Activated CD4-positive, alpha-beta T cell treated with anti-CD3 and anti-CD28 coated beads, Interleukin-2, amount 50 U/mL, for 16 hours (primary cell): ENCODE results near the gene ETV4.
A peak's percentile ranks its signal among the peaks of the same experiment; 100 is the strongest.

ENCODE experiments used
- DNase-seq: peaks from one replicate; pipeline ENCODE4 v3.0.0-alpha.2; 2020

Gene ETV4

GRCh38 chr17:43546319-43547188, at the start of gene ETV4:
Gene ETV4 (minus strand): TSS chr17:43546340. CDS start chr17:43545617, 723 bp downstream.
- peak; percentile 96 for DNase-seq

GRCh38 chr17:43595466-43595865, 49.3 kb upstream of the ETV4 start:
- DNase-seq: no peak

DNA sequence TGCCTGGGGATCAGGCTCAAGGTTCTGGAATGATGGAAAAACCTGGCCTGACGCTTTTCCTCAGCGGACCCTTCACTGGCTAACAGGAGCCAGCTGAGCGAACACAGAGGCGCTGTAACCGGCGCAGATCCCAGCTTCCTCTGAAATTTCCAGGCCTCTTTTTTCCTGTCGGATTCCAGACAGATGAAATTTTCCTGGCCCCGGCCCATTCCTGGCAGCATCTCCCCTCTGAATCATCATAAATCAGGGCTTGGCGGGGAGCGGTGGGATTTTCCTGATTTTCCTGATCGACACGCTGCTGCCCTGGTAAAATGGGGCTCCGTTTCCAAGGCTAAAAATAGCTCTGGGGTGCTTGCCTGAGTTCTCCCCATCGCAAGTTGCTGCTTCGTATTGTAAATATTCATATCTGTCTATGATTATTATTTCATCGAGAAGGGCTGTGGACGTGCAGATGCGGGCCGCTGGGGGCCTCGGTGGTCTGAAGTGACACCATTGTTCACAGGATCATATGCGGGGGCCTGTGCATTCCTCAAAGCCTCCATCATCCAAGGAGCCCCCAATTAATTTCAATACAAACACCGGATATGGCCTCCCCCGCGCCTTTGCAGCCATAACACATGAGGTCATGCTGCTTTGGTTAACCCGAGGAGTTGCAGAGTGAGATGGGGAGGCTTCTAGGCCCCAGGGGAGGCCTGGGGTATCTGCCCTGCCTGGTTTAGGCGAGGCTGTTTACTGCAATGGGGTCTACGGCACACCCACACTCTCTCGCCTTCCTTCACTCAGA, 45.8 kb upstream of the ETV4 start:
- no peak for DNase-seq

GRCh38 chr17:43591001-43591400, 44.9 kb upstream of the ETV4 start:
- DNase-seq: no peak

GRCh38 chr17:43588664-43589435, 42.7 kb upstream of the ETV4 start:
- no peak for DNase-seq

DNA sequence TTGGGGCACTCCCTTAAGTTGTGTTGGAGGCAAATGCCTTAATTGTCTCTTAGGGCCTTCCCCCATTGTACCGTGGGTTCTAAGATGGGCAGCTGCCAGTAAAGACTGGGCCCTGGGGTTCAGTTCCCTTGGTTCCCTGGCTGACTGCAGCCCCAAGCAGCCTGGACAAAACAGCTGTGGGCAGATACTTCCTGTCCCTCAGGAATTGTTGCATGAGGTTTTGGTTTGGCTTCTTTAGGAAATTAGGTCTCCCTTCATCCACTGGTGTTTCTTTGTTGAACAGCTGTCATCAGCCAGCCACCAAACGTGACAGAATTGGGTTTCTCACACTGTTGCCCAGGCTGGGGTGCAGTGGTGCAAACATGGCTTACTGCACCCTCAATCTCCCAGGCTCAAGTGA, 42.0 kb upstream of the ETV4 start:
- DNase-seq: no peak

GRCh38 chr17:43587647-43588046, 41.5 kb upstream of the ETV4 start:
- no peak for DNase-seq

GRCh38 chr17:43584666-43585102, 38.5 kb upstream of the ETV4 start:
- DNase-seq: no peak

DNA sequence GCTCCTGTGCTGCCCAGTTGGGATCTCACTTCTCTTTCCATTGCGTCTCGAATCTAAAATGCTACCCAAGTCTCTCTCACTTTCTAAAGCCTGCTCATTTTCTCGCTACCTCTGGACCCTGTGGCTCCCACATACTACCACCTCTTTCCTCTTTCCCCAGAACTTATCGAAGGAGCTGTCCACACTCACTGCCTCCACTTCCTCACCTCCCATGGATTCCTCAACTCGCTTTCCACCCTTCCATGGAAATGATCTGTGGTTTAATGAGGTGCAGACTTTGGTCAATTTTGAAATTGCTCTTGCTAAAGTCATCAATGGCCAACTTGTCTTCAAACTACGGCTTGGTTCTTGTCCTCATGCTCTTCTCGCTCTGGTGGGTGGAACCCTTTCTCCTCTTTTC, 37.2 kb upstream of the ETV4 start:
- DNase-seq: no peak

DNA sequence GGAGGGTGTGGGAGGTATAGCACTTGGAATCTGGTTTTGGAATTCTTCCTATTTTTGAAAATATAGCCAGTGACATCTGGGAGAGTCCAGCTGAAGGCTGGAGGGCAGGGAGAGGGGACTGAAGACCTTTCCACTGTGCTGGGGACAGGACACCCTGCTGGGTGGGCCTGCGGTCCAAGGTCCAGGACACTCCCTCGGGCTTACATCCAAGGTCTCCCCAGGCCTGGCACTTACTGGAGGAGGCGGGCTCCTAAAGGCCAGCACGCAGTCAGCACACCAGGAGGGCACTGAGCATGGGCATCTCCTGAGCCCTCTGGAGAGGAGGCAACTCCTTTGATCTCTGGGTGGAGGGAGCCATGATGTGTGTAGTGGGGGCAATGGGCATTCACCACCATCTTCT, 35.5 kb upstream of the ETV4 start:
- no peak for DNase-seq

DNA sequence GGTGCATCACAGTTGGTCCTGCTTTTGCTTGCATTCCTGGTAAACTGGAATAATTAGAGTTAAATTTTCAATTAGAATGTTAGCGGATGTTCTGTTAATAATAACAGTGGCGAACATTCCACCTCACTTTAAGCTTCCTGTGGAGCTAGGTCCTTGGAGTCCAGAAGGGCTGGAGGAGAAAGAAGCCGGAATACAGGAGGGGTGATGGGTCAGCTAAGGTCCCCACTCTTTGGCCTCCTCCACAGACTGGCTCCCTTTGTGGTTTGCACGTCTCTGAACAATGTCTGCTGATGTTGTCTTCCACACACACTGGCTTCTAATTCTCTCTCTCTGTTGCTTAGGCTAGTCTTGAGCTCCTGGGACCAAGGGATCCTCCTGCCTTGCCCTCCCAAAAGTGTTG, 35.0 kb upstream of the ETV4 start:
- no peak for DNase-seq

- no peak for DNase-seq
These were observed 33.5 kb upstream of the ETV4 start for GRCh38 chr17:43579566-43580140.

- peak; percentile 35 for DNase-seq
These were observed 32.8 kb upstream of the ETV4 start for GRCh38 chr17:43578699-43579565.

- no peak for DNase-seq
These were observed 32.2 kb upstream of the ETV4 start for GRCh38 chr17:43578404-43578698.

DNA sequence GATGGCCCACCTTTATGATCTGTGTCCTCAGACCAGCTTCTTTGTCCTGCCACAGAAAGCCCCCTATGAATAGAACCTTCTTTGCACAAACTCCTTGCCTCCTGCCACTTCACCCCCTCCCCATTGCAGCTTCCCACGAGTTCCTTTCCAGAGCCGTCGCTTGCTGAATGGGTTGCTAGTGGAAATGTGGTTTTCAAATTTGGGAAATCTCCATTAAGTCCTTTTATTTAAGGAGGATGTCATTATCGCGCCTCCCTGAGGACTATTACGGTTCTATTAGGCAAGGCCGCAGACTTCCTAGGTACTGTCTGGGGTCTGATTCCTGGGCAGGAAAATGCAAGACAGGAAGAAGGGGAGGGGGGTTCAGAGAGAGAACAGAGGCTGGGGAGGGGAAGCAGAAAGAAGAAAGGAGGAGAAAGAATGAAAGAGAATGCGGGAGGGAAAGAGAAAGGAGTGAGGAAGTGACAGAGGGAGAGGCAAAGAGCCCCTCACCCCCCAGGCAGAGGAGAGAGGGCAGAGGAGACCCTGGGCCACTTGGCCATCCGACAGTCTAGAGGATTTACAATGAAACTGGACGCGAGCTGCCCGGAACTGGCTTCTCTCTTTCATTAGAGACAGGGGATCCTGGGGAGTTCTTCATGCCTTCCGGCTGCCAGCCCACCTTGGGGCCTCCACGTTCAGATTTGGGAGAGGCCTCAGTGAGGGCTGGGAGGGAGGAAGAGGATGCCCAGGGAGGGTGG, 31.7 kb upstream of the ETV4 start:
- DNase-seq: no peak

GRCh38 chr17:43576563-43577229, 30.6 kb upstream of the ETV4 start:
- peak; percentile 75 for DNase-seq

GRCh38 chr17:43574896-43575525, 28.9 kb upstream of the ETV4 start:
- no peak for DNase-seq

DNA sequence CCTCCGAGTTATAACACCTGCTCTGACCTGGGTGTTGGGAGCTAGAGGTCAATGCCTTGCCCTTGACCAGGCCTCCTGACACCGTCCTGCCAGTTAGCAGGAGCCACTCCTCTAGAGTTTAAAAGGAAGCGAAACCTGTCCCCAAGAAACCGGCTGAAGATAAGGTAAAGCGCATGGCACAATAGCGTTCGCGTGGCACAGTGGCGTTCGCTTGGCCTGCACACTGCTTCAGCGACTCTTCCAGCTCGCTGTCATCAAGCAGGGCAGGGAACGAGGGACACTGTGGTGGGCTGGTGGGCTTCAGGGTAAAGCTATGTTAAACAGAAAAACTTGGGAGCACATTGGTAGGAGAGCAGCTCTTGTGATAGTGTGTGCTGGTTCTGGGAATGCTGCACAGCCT, 28.2 kb upstream of the ETV4 start:
- no peak for DNase-seq

DNA sequence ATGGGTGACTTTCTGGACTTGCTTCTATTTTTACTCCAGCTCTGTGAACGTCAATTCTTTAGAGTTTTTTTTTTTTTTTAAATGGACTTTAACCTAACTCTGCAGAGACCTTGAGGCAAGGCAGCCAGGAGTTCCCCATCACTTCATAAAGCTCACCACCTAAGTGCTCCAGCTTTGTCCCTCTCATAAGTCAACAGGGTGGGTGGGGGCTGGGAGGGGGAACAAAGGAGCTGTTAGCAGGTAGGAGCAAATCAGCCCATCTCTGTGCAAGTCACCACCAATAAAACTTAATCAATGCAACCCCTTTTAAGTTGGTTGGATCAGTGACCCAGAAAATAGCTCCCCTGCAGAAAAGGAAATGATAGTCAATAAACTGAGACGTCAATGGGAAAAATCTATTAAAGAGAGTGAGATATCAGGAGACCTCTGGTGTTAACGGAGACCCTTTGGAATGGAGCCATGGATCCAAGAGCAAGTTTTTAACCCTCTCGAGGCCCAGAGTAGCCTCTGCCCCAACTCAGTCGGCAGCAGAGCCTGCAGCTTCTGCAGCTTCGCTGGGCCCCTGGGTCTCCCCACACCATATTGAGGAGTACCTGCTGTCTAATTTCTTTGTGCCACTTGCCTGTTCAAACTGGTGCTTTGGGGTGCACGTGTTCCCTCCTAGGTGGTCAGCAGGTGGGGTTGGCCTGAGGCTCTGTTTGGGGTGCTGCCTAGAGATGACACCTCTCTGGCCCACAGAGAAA, 27.6 kb upstream of the ETV4 start:
- no peak for DNase-seq
